Measurements from ENCODE around the gene CRHR2.
"Not testable (repeated sequence)": the region's sequence is repeated elsewhere in the genome, so short reads cannot be mapped to it uniquely, and the experiment has no call there.

CRHR2 gene

GRCh38 chr7:30656006-30656957, 26.0 kb downstream of the CRHR2 start:
- DNase-seq (ENCODE audit: low read depth in 2 of 3, low spot score in 1 of 3), result no peak

- DNase-seq (ENCODE audit: low read depth in 2 of 3, low spot score in 1 of 3), result no peak
Measured at GRCh38 chr7:30655096-30655970, 26.9 kb downstream of the CRHR2 start.

GRCh38 chr7:30654296-30655090, 27.8 kb downstream of the CRHR2 start:
- no peak for DNase-seq (ENCODE audit: low read depth in 2 of 3, low spot score in 1 of 3)

- DNase-seq (ENCODE audit: low read depth in 2 of 3, low spot score in 1 of 3), result no peak
Measured at GRCh38 chr7:30652698-30653641, 29.3 kb downstream of the CRHR2 start.

GRCh38 chr7:30652132-30652531, 30.1 kb downstream of the CRHR2 start:
- DNase-seq (ENCODE audit: low read depth in 2 of 3, low spot score in 1 of 3), result no peak

- no peak for DNase-seq (ENCODE audit: low read depth in 2 of 3, low spot score in 1 of 3)
Measured at GRCh38 chr7:30650421-30650808, 31.8 kb downstream of the CRHR2 start.

GRCh38 chr7:30649717-30650420, 32.4 kb downstream of the CRHR2 start:
- DNase-seq (ENCODE audit: low read depth in 2 of 3, low spot score in 1 of 3), result no peak

- DNase-seq (ENCODE audit: low read depth in 2 of 3, low spot score in 1 of 3), result no peak
Measured at GRCh38 chr7:30648744-30649540, 33.3 kb downstream of the CRHR2 start.

- DNase-seq (ENCODE audit: low read depth in 2 of 3, low spot score in 1 of 3), result no peak
Measured at GRCh38 chr7:30647589-30648364, 34.5 kb downstream of the CRHR2 start.

GRCh38 chr7:30646154-30646553, 36.1 kb downstream of the CRHR2 start:
- DNase-seq (ENCODE audit: low read depth in 2 of 3, low spot score in 1 of 3), result no peak

- no peak for DNase-seq (ENCODE audit: low read depth in 2 of 3, low spot score in 1 of 3)
Measured at GRCh38 chr7:30645661-30646060, 36.6 kb downstream of the CRHR2 start.

- DNase-seq (ENCODE audit: low read depth in 2 of 3, low spot score in 1 of 3), result no peak
Measured at GRCh38 chr7:30644286-30644955, 37.8 kb downstream of the CRHR2 start.

GRCh38 chr7:30642789-30643188, 39.5 kb downstream of the CRHR2 start:
- no peak for DNase-seq (ENCODE audit: low read depth in 2 of 3, low spot score in 1 of 3)

- DNase-seq (ENCODE audit: low read depth in 2 of 3, low spot score in 1 of 3), result not testable (repeated sequence)
Measured at GRCh38 chr7:30642322-30642721, 39.9 kb downstream of the CRHR2 start.

GRCh38 chr7:30635798-30636197, 46.5 kb downstream of the CRHR2 start:
- DNase-seq (ENCODE audit: low read depth in 2 of 3, low spot score in 1 of 3), result no peak

- DNase-seq (ENCODE audit: low read depth in 2 of 3, low spot score in 1 of 3), result no peak
Measured at GRCh38 chr7:30634634-30635201, 47.5 kb downstream of the CRHR2 start.

GRCh38 chr7:30634193-30634626, 48.0 kb downstream of the CRHR2 start:
- no peak for DNase-seq (ENCODE audit: low read depth in 2 of 3, low spot score in 1 of 3)

All from stimulated activated CD4-positive, alpha-beta T cell treated with anti-CD3 and anti-CD28 coated beads, Interleukin-12 subunit alpha, Interleukin-12 subunit beta, amount 100 ng/mL, for 48 hours (primary cell).